ENCODE data around the gene SLC35E4. TPM values are rescaled to one million over a fixed set of nuclear protein-coding genes. Genes with fewer than 3 reads are reported as not detected.

The SLC35E4 gene
- polyA plus RNA-seq, 1 experiment: 2.8 TPM

DNA sequence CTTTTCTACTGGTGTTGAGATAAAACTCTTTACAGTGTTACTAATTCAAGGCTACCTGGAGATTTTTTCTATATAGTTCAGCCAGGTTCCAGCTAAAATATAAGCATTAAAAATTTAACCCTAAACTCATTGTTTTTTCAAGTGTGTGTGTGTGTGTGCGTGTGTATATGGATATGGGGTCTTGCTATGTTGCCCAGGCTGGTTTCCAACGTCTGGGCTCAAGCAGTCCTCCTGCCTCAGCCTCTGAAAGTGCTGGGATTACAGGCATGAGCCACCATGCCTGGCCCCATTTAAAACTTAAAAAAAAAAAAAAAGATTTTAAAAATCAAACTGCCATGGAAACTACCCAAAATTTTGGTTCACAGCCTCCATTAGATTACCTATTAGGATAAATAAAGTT, 39.4 kb upstream of the SLC35E4 start:
- H3K9me3 ChIP-seq (ENCODE audit: control insufficient read depth, insufficient read depth, low read length): no peaks in the 10 kb centered on the region; the same call in 1 of the 2 replicates
- TF ChIP-seq, protein P1, sequence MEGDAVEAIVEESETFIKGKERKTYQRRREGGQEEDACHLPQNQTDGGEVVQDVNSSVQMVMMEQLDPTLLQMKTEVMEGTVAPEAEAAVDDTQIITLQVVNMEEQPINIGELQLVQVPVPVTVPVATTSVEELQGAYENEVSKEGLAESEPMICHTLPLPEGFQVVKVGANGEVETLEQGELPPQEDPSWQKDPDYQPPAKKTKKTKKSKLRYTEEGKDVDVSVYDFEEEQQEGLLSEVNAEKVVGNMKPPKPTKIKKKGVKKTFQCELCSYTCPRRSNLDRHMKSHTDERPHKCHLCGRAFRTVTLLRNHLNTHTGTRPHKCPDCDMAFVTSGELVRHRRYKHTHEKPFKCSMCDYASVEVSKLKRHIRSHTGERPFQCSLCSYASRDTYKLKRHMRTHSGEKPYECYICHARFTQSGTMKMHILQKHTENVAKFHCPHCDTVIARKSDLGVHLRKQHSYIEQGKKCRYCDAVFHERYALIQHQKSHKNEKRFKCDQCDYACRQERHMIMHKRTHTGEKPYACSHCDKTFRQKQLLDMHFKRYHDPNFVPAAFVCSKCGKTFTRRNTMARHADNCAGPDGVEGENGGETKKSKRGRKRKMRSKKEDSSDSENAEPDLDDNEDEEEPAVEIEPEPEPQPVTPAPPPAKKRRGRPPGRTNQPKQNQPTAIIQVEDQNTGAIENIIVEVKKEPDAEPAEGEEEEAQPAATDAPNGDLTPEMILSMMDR (IDR thresholded peaks at IDR 0.05; ENCODE audit: low read depth, low read length): no peak
- no peak for DNase-seq (ENCODE audit: low read depth, low spot score)
- peaks cover 7% of the 10 kb centered on the region for H3K27me3 ChIP-seq (ENCODE audit: control insufficient read depth, insufficient read depth, low read length)
- ChIA-PET POLR2A (no interaction called here), CTCF (interaction anchor here (0.6 kb wide), 1 partner anchor 10 kb away, joined by 3 read pairs; no protein-coding TSS in a partner anchor)
- no peak overlapping the region for H3K4me3 ChIP-seq (ENCODE audit: low read depth, low read length)
- no peak overlapping the region for H3K27ac ChIP-seq (ENCODE audit: low read depth, low read length)

DNA sequence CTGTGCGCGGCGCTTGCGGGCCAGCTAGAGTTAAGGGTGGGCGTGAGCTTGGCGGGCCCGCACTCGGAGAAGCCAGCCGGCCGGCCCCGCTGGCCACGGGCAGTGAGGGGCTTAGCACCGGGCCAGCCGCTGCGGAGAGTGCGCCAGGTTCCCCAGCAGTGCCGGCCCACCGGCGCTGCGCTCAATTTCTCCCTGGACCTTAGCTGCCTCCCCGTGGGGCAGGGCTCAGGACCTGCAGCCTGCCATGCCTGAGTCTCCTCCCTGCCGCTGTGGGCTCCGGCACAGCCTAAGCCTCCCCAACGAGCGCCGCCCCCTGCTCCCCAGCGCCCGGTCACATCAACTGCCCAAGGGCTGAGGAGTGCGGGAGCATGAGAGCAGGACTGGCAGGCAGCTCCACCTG, 38.7 kb upstream of the SLC35E4 start:
- Histone ChIP-seq H3K4me3 (ENCODE audit: low read depth, low read length) (no peak overlapping the region), H3K27ac (ENCODE audit: low read depth, low read length) (no peak overlapping the region), H3K27me3 (ENCODE audit: control insufficient read depth, insufficient read depth, low read length) (peaks cover 7% of the 10 kb centered on the region), H3K9me3 (ENCODE audit: control insufficient read depth, insufficient read depth, low read length) (no peaks in the 10 kb centered on the region; the same call in 1 of the 2 replicates)
- TF ChIP-seq, protein P1 (IDR thresholded peaks at IDR 0.05; ENCODE audit: low read depth, low read length): no peak
- DNase-seq (ENCODE audit: low read depth, low spot score): no peak
- ChIA-PET CTCF (interaction anchor here (1.5 kb wide), 1 partner anchor 151 kb away, joined by 4 read pairs; no protein-coding TSS in a partner anchor), POLR2A (no interaction called here)

DNA sequence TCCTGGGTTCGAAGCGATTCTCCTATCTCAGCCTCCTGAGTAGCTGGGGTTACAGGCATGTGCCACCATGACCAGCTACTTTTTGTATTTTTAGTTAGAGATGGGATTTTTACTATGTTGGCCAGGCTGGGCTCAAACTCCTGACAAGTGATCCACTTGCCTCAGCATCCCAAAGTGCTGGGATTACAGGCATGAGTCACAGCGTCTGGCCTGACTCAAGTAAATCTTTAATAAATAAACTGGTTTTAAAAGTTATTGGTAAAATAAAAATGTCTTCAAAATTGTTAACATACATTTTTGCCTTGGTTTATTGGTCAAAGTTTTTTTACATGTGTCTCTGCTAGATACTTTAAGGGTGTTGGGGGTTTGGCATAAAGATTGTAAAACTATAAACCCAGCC, 36.6 kb upstream of the SLC35E4 start:
- Histone ChIP-seq H3K27ac (ENCODE audit: low read depth, low read length) (no peak overlapping the region), H3K27me3 (ENCODE audit: control insufficient read depth, insufficient read depth, low read length) (peaks cover 7% of the 10 kb centered on the region), H3K9me3 (ENCODE audit: control insufficient read depth, insufficient read depth, low read length) (no peaks in the 10 kb centered on the region; the same call in 1 of the 2 replicates), H3K4me3 (ENCODE audit: low read depth, low read length) (no peak overlapping the region)
- no peak for DNase-seq (ENCODE audit: low read depth, low spot score)
- ChIA-PET CTCF (interaction anchor here (1.4 kb wide), 1 partner anchor 36 kb away, joined by 4 read pairs; no protein-coding TSS in a partner anchor), POLR2A (no interaction called here)
- TF ChIP-seq, protein P1 (IDR thresholded peaks at IDR 0.05; ENCODE audit: low read depth, low read length): no peak

DNA sequence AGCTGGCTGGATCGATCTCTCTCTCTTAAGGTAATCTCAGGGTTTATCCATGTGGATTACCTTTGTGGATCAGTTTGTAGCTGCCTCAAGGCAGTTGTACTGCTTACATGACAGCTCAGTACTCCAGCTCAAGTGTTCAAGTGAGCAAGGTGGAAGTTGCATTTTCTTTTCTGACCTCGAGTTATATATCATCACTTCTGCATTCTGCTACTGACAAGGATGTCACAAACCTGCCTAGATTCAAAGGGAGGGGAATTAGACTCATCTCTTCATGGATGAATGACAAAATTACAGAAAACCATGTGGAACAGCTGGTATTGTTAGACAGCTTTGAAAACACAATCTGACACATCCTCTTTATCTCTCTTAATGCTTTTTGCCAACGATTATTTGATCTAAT, 34.7 kb upstream of the SLC35E4 start:
- Histone ChIP-seq H3K27ac (ENCODE audit: low read depth, low read length) (no peak overlapping the region), H3K9me3 (ENCODE audit: control insufficient read depth, insufficient read depth, low read length) (no peaks in the 10 kb centered on the region; the same call in 1 of the 2 replicates), H3K27me3 (ENCODE audit: control insufficient read depth, insufficient read depth, low read length) (peaks cover 4% of the 10 kb centered on the region), H3K4me3 (ENCODE audit: low read depth, low read length) (no peak overlapping the region)
- POLR2A ChIA-PET: no interaction called here
- no peak for DNase-seq (ENCODE audit: low read depth, low spot score)
- CTCF ChIA-PET: no interaction called here
- TF ChIP-seq, protein P1 (IDR thresholded peaks at IDR 0.05; ENCODE audit: low read depth, low read length): no peak

DNA sequence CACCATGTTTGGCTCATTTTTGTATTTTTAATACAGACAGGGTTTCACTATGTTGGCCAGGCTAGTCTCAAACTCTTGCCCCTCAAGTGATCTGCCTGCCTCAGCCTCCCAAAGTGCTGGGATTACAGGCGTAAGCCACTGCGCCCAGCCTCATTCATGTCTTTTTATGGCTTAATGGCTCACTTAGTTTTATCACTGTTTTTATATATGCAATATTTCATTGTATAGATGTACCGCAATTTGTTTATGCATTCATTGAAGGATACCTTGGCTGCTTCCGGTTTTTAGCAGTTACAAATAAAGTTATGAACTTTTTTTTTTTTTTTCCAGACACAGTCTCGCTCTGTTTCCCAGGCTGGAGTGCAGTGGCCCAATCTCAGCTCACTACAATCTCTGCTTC, 34.1 kb upstream of the SLC35E4 start:
- Histone ChIP-seq H3K9me3 (ENCODE audit: control insufficient read depth, insufficient read depth, low read length) (no peaks in the 10 kb centered on the region; the same call in 1 of the 2 replicates), H3K27me3 (ENCODE audit: control insufficient read depth, insufficient read depth, low read length) (peaks cover 4% of the 10 kb centered on the region), H3K27ac (ENCODE audit: low read depth, low read length) (no peak overlapping the region), H3K4me3 (ENCODE audit: low read depth, low read length) (no peak overlapping the region)
- TF ChIP-seq, protein P1 (IDR thresholded peaks at IDR 0.05; ENCODE audit: low read depth, low read length): no peak
- ChIA-PET POLR2A (interaction anchor here (0.7 kb wide), 1 partner anchor 176 kb away, joined by 3 read pairs; no protein-coding TSS in a partner anchor), CTCF (interaction anchor here (0.6 to 1.4 kb wide), 4 partner anchors 12 to 177 kb away, joined by 3 to 4 read pairs (median 4); no protein-coding TSS in a partner anchor)
- no peak for DNase-seq (ENCODE audit: low read depth, low spot score)
